Stimulated activated CD8-positive, alpha-beta memory T cell treated with anti-CD3 and anti-CD28 coated beads, Interleukin-7, amount 100 ng/mL, for 4 hours (primary cell): Measurements from ENCODE around the gene ITPK1.

Experiments
- DNase-seq, 2 donors: peaks; one replicate each; pipeline ENCODE4 v3.0.0-alpha.2; 2020; ENCODE audit warnings: low read depth in 2 of 2

Gene ITPK1

DNA sequence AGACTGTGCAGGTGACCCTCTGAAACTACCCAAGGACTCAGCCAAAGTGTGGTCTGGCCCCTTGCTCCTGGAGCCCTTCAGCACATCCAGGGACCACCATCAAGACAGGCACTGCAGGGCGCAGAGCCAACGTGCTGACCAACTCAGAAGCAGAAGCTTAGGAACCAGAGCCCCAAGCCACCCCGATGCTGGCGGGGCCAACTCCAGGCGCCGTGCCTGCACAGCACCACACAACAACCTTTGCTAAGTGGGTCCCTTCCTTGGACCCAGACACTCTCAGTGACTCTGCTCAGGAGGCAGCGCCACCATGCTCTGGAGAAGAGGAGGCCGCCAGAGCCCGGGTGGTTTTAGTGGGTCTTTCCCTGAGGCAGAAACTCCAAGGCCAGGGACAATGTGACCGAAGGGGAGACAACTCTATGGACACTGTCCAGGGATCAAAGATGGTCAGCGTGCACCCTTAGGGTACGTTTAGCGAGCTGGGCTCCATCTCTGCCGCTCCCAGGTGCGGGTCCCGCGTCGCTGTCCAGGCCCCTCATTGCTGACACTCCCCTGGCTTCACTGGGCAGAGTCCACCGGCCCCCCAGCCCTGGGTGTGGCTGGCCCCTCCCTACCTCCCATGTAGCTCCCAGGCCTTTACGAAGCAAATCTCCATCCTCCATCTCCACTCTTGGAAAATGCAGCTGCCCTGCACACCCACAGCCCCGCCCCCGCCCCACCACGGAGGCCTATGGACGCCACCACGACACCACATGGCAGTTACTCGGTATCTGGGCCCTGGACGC lies 176.6 kb downstream of the ITPK1 start:
- DNase-seq, result no peak

DNA sequence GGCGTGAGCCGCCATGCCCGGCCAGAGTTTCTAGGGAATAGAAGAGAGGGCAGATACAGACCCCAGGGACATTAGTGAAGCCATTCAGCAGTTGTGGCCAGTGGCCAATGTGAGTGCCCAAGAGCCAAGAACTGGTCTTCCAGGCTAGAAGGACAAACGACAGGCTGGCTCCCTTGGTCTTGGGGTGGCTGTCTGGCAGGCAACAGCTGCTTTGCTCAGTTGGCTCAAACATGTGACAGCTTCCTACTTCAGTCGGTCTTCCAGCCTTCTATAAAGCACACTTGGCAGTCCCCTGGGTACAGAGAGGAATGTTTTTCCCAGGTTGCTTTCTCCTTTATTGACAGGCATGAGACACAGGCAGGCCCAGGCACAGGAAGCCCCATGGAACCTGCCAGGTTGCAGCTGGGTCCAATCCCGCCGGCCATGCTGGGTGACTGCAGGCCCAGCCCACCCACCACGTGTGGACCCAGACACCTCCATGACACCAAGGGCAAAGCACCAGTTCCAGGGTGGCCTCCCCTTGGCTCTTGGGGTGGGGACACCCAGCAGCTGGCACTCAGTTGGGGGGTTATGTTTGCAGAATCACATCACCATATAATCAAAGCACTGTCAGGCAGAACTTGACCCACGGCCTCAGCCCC lies 177.4 kb downstream of the ITPK1 start:
- no peak for DNase-seq

- no peak for DNase-seq
Observed at GRCh38 chr14:92937051-92937937, 178.4 kb downstream of the ITPK1 start.

GRCh38 chr14:92936085-92936484 lies 179.6 kb downstream of the ITPK1 start:
- no peak for DNase-seq

GRCh38 chr14:92935446-92935845 lies 180.3 kb downstream of the ITPK1 start:
- no peak for DNase-seq

DNA sequence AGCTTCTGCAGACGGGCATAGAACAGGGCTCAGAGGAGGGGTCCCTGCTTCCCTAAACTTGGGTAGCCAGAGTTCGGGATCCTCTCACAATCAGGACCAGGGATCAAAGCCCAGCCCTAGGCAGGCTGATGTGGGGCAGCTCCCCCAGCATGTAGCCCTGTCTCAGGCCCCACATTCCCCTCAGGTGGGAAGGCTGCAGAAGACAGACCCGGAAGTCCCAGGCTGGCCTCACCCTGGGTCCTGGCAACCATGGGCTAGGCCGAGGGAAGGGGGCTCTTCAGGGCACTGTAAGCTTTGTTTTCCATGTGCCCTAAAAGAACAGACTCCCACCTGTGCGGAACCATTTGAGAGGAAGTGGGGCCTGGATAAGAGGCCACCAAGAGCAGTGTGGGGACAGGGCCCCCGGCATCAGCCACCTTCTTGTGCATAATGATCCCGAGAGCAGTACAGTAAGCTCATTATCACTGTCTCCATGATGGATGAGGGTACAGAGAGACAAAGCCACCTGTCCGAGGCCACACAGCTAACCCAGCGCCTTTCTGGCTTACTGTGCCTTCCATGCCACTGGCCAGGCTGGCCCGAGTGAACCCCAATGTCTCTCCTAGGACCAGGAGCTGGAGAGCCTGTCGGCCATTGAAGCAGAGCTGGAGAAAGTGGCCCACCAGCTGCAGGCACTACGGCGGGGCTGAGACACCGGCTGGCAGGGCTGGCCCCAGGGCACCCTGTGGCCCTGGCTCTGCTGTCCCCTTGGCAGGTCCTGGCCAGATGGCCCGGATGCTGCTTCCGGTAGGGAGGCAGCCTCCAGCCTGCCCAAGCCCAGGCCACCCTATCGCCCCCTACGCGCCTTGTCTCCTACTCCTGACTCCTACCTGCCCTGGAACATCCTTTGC lies 181.3 kb downstream of the ITPK1 start:
- DNase-seq, result no peak

GRCh38 chr14:92933481-92933880 lies 182.2 kb downstream of the ITPK1 start:
- DNase-seq, result no peak

GRCh38 chr14:92932448-92933395 lies 183.0 kb downstream of the ITPK1 start:
- no peak for DNase-seq

- no peak for DNase-seq
Observed at GRCh38 chr14:92931681-92932447, 183.9 kb downstream of the ITPK1 start.

DNA sequence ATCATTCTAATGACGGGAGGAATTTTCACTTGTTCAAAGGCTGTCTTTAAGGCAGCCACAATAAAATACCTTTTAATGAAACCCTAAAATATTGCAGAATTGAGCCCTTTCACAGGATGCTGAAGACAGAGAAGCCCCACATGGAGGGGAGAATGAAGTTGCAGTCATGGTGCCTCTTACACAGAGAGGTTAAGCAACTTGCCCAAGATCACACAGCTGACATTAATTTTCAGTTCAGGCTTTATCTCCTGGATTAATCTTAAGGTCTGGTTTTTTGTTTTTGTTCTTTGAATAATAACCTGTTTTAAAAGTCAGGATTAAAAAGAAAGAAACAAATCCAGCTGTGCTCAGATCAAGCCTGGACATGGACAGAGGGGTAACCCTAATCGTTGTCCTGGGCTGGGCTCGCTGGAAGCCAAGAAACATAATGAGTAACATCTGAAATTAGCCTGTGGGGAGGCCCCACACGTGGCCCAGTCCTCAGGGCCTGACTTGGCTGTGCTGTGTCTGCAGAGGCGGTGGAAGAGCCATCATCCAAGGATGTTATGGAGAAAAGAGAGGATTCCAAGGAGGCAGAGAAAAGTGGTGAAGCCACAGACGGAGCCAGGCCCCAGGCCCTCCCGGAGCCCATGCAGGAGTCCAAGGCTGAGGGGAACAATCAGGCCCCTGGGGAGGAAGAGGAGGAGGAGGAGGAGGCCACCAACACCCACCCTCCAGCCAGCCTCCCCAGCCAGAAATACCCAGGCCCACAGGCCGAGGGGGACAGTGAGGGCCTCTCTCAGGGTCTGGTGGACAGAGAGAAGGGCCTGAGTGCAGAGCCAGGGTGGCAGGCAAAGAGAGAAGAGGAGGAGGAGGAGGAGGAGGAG lies 184.8 kb downstream of the ITPK1 start:
- no peak for DNase-seq

GRCh38 chr14:92929689-92930608 lies 185.8 kb downstream of the ITPK1 start:
- DNase-seq, result no peak

DNA sequence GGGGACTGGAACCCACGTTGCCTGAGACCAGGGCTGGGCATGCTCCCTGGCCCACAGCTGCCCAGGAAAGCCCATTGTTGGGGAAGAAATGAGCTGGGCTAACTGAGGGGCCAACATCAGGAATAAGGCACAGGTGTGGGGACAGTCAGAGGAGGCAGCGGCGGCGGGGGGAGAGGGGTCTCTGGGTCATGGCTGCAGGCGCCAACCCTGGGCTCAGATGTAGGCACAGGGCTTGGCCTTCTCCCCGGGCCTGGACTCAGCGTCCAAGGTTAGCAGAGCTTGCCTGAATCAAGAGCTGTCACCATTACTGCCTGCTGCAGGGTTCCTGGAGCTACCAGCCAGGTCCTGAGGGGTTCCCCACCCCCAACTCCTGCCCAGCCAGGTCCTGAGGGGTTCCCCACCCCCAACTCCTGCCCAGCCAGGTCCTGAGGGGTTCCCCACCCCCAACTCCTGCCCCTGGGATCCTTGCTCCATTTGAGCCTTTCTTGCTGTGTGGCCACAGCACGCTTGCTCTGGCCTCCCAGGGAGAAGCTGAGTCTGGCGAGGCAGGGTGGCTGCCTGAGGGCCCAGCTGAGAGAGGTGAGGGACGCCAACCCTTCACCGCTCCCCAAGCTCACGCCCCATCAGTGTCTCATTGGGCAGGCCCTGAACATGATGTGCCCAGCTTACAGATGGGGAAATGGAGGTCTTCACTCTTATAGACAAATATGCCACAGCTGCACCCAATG lies 186.6 kb downstream of the ITPK1 start:
- no peak for DNase-seq

GRCh38 chr14:92928258-92928629 lies 187.5 kb downstream of the ITPK1 start:
- no peak for DNase-seq

GRCh38 chr14:92927349-92928257 lies 188.1 kb downstream of the ITPK1 start:
- no peak for DNase-seq

- DNase-seq, result no peak
Observed at GRCh38 chr14:92926931-92927330, 188.8 kb downstream of the ITPK1 start.
